ENCODE data around the gene INTS1. TPM values are rescaled to one million over a fixed set of nuclear protein-coding genes. Genes with fewer than 3 reads are reported as not detected.

INTS1 gene
- polyA plus RNA-seq, 2 of the 4 experiments (the other 2 are of a cell fraction) = 14.6 to 48.1 TPM

GRCh38 chr7:1530946-1531262 lies 26.7 kb upstream of the INTS1 start:
- Histone ChIP-seq H3K4me2 (peak overlapping the region; percentile 98), H3K27ac (peak overlapping the region; percentile 97 to 98), H3K9me3 (no peaks in the 10 kb centered on the region), H3K4me3 (peak overlapping the region; percentile 98), H3K4me1 (peaks cover 47% of the 10 kb centered on the region)
- ChIA-PET CTCF (no interaction called here), POLR2A (no interaction called here)
- FAIRE-seq (no peak), ATAC-seq (no peak), DNase-seq (ENCODE audit: low read depth in 1 of 2, low spot score in 1 of 2) (no peak)
- WGBS (ENCODE audit: missing lambda C conversion rate) = no CpG with 5 or more reads among the region's 45 CpGs
- TF ChIP-seq HOXB5 (CRISPR knock-in tag; IDR thresholded peaks at IDR 0.05) (no peak), FOSB (CRISPR knock-in tag; IDR thresholded peaks at IDR 0.05) (no peak), SREBF2 (IDR thresholded peaks at IDR 0.05) (no peak), MAX (IDR thresholded peaks at IDR 0.05) (no peak; the same call in 1 of the 2 replicates), FOSL2 (IDR thresholded peaks at IDR 0.05) (no peak), FOSL2 (CRISPR knock-in tag; IDR thresholded peaks at IDR 0.05) (no peak), HES2 (IDR thresholded peaks at IDR 0.05) (no peak), SMC3 (IDR thresholded peaks at IDR 0.05) (no peak), NPAS2 (CRISPR knock-in tag; IDR thresholded peaks at IDR 0.05; ENCODE audit: borderline replicate concordance) (no peak), BHLHE40 (IDR thresholded peaks at IDR 0.05; ENCODE audit: low read depth, low read length) (no peak; the same call in 1 of the 2 replicates), CBX2 (IDR thresholded peaks at IDR 0.05; ENCODE audit: borderline replicate concordance, low read depth) (no peak), TP53 (CRISPR knock-in tag; IDR thresholded peaks at IDR 0.05) (no peak), POLR2AphosphoS2 (conservative IDR thresholded peaks at IDR 0.05; ENCODE audit: low read length) (no peak), HEYL (CRISPR knock-in tag; IDR thresholded peaks at IDR 0.05) (no peak)

GRCh38 chr7:1529383-1530116 lies 25.4 kb upstream of the INTS1 start:
- Histone ChIP-seq H3K4me2 (peak overlapping the region; percentile 98), H3K4me1 (peaks cover 37% of the 10 kb centered on the region), H3K9me3 (no peaks in the 10 kb centered on the region), H3K27ac (peak overlapping the region; percentile 97 to 98), H3K4me3 (no peak overlapping the region)
- DNase-seq (ENCODE audit: low read depth in 1 of 2, low spot score in 1 of 2) = no peak
- ATAC-seq = no peak
- TF ChIP-seq REST (IDR thresholded peaks at IDR 0.05) = no peak
- TF ChIP-seq ATOH8 (CRISPR knock-in tag; IDR thresholded peaks at IDR 0.05; ENCODE audit: low read depth) = no peak
- TF ChIP-seq BCL3 (IDR thresholded peaks at IDR 0.05) = no peak
- TF ChIP-seq POLR2AphosphoS2 (conservative IDR thresholded peaks at IDR 0.05; ENCODE audit: low read length) = no peak
- FAIRE-seq = no peak
- WGBS (ENCODE audit: missing lambda C conversion rate) = 90% methylated on average over 11 of the region's 21 CpGs
- POLR2A ChIA-PET = no interaction called here
- CTCF ChIA-PET = interaction anchor here (1.5 kb wide), 1 partner anchor 8 kb away, joined by 3 read pairs; no protein-coding TSS in a partner anchor

All from A549 (cell line).